GM12878 (cell line): ENCODE results near the gene COQ8B. TPM values are rescaled to one million over a fixed set of nuclear protein-coding genes. Genes with fewer than 3 reads are reported as not detected.

Experiments
- ATAC-seq: fragments of 200-7000 bp; cut with Tn5 transposase; 3 replicates; pipeline ENCODE4 v1.9.1; 2020; ENCODE audit warnings: mild to moderate bottlenecking, moderate library complexity
- BruUV-seq: library from RNA; stranded (reverse); fragments of 400-500 nt; replicated peaks from 2 replicates; lab custom pipeline; 2021; lab: Mats Ljungman, UMichigan
- CTCF ChIA-PET: fragments of 300-600 bp; sonication (Branson Sonifier 250); formaldehyde crosslinking; extraction: SDS; loops from one replicate; lab custom pipeline; 2021; ENCODE audit warnings: inconsistent platforms; lab: Yijun Ruan, JAX
- POLR2A ChIA-PET: fragments of 350-600 bp; formaldehyde crosslinking; extraction: SDS; loops from one replicate; lab custom pipeline; 2021; ENCODE audit warnings: inconsistent platforms; lab: Charles Lee
- RAD21 ChIA-PET: fragments of 300-600 bp; sonication (Branson Sonifier 250); formaldehyde crosslinking; loops from one replicate; lab custom pipeline; 2023; ENCODE audit warnings: antibody characterized with exemption; ENCODE audit not compliant: unreplicated experiment; lab: Charles Lee
- SMC1A ChIA-PET: fragments of 300-600 bp; sonication (Branson Sonifier 250); formaldehyde crosslinking; loops from one replicate; lab custom pipeline; 2023; ENCODE audit not compliant: unreplicated experiment, uncharacterized antibody; lab: Charles Lee
- DNase-seq: peaks from one replicate; pipeline ENCODE4 v3.0.0-alpha.2; 2011; ENCODE audit warnings: low read depth, low spot score
- FAIRE-seq: peaks from 3 replicates; lab custom pipeline; 2011; peaks lifted over from hg19 to GRCh38; lab: Jason Lieb, UNC
- H2AFZ ChIP-seq: 2 replicates; pipeline ENCODE4 v1.6.0; 2011; ENCODE audit warnings: low read depth, low read length, control low read depth; ENCODE audit not compliant: control insufficient read depth
- H3K27ac ChIP-seq: 2 replicates; pipeline ENCODE4 v1.5.1; 2011; ENCODE audit warnings: control low read depth; ENCODE audit not compliant: control insufficient read depth, insufficient read depth
- H3K27me3 ChIP-seq, 2 experiments: replicated peaks in 1 of 2; 2 replicates each; pipeline versions ENCODE4 v1.6.0 to v1.6.1; 2011; ENCODE audit warnings: low read length in 1 of 2; ENCODE audit not compliant: control insufficient read depth in 2 of 2, insufficient read depth in 2 of 2
- H3K36me3 ChIP-seq, 2 experiments: 2 replicates each; pipeline ENCODE4 v1.5.1; 2011; ENCODE audit warnings: low read length in 1 of 2; ENCODE audit not compliant: control insufficient read depth in 2 of 2, insufficient read depth in 2 of 2
- H3K4me1 ChIP-seq: 2 replicates; pipeline ENCODE4 v1.6.1; 2011; ENCODE audit warnings: mild to moderate bottlenecking, low read length, moderate library complexity, mixed read lengths; ENCODE audit not compliant: control insufficient read depth, insufficient read depth
- H3K4me2 ChIP-seq: 2 replicates; pipeline ENCODE4 v1.6.0; 2011; ENCODE audit warnings: control low read depth; ENCODE audit not compliant: control insufficient read depth, insufficient read depth
- H3K4me3 ChIP-seq: fragments of 200-600 bp; sonication (generic); 2 replicates; pipeline ENCODE4 v1.5.1; 2016
- H3K79me2 ChIP-seq: 2 replicates; pipeline ENCODE4 v1.6.0; 2011; ENCODE audit warnings: low read length; ENCODE audit not compliant: control insufficient read depth, insufficient read depth
- H3K9ac ChIP-seq: 2 replicates; pipeline ENCODE4 v1.8.0; 2011; ENCODE audit warnings: low read length, control low read depth, mixed read lengths; ENCODE audit not compliant: control insufficient read depth, insufficient read depth
- H3K9me3 ChIP-seq: replicated peaks from 3 replicates; pipeline ENCODE4 v1.5.1; 2011; ENCODE audit warnings: mild to moderate bottlenecking, low read length; ENCODE audit not compliant: control insufficient read depth, insufficient read depth
- H4K20me1 ChIP-seq: 2 replicates; pipeline ENCODE4 v1.6.0; 2011; ENCODE audit not compliant: control insufficient read depth, insufficient read depth
- BCL3 ChIP-seq: IDR thresholded peaks from 2 replicates; pipeline ENCODE4 v1.6.1; 2011; ENCODE audit warnings: borderline replicate concordance, low read depth, mild to moderate bottlenecking, moderate library complexity, low read length; ENCODE audit not compliant: insufficient read depth, poor library complexity, severe bottlenecking
- CBX5 ChIP-seq: sonication (generic); IDR thresholded peaks from 2 replicates; pipeline ENCODE4 v1.6.1; 2016; ENCODE audit warnings: low read depth, moderate library complexity, mild to moderate bottlenecking, inconsistent platforms
- CREM ChIP-seq: IDR thresholded peaks from 2 replicates; pipeline ENCODE4 v1.6.1; 2014; ENCODE audit warnings: antibody characterized with exemption, low read depth
- HDGF ChIP-seq: fragments of 450-650 bp; IDR thresholded peaks from 2 replicates; pipeline ENCODE4 v1.6.1; 2016; ENCODE audit warnings: antibody characterized with exemption
- IRF4 ChIP-seq: IDR thresholded peaks from 2 replicates; pipeline ENCODE4 v1.6.1; 2011; ENCODE audit warnings: low read depth, low read length
- MTA2 ChIP-seq: fragments of 450-650 bp; IDR thresholded peaks from 2 replicates; pipeline ENCODE4 v1.6.1; 2016; ENCODE audit warnings: low read depth, mild to moderate bottlenecking, moderate library complexity
- MYB ChIP-seq: fragments of 150-350 bp; IDR thresholded peaks from 2 replicates; pipeline ENCODE4 v1.6.1; 2014; ENCODE audit warnings: mild to moderate bottlenecking, low read depth, low read length, borderline replicate concordance
- NBN ChIP-seq: fragments of 450-650 bp; IDR thresholded peaks from 2 replicates; pipeline ENCODE4 v1.6.1; 2016
- RCOR1 ChIP-seq: conservative IDR thresholded peaks from 2 replicates; pipeline ENCODE4 v1.6.1; 2012; ENCODE audit warnings: low read depth, low read length, improper control_type of control experiment
- SMARCA5 ChIP-seq: fragments of 450-650 bp; IDR thresholded peaks from 2 replicates; pipeline ENCODE4 v1.6.1; 2017; ENCODE audit warnings: mild to moderate bottlenecking
- YBX1 ChIP-seq: fragments of 450-650 bp; IDR thresholded peaks from 2 replicates; pipeline ENCODE4 v1.6.1; 2016; ENCODE audit warnings: antibody characterized with exemption
- YY1 ChIP-seq: IDR thresholded peaks from 2 replicates; pipeline ENCODE4 v1.6.1; 2011; ENCODE audit warnings: low read depth, mild to moderate bottlenecking, low read length
- ZSCAN29 ChIP-seq: fragments of 450-650 bp; IDR thresholded peaks from 2 replicates; pipeline ENCODE4 v1.6.1; 2017; ENCODE audit warnings: mild to moderate bottlenecking, moderate library complexity
- WGBS: methylation state at CpG from one replicate; pipeline ENCODE4 v1.1.6; 2016; ENCODE audit warnings: low lambda C conversion rate; ENCODE audit not compliant: insufficient replicate concordance, insufficient coverage; ENCODE audit errors: missing lambda C conversion rate; 5-methylcytosine and 5-hydroxymethylcytosine counted together
- in situ Hi-C: fragments of 300-500 bp; cut with MboI; formaldehyde crosslinking; loops from 9 replicates; pipeline ENCODE4 v1.14.3; 2018; ENCODE audit warnings: mixed read lengths
- intact Hi-C: fragments of 100-400 bp; cut with micrococcal nuclease; formaldehyde crosslinking; loops from one replicate; pipeline ENCODE4 v1.14.2; 2022; ENCODE audit not compliant: unreplicated experiment
- polyA plus RNA-seq, 11 experiments: library from polyadenylated mRNA; depleted of rRNA in 4 of 11; unstranded in 6 of 11; stranded (reverse) in 5 of 11; fragments of >200 nt; fragmentation: Nextera tagmentation in 4 of 11; fragmentation: Illumina TruSeq in 1 of 11; extraction: Ambion mirVana in 4 of 11; extraction: Trizol in 1 of 11; gene quantifications; 1 replicate in 1 of 11; 2 replicates in 10 of 11; pipeline versions ENCODE4 v1.2.1 to v1.2.3, GENCODE V29; 2011 to 2016; ENCODE audit warnings: inconsistent platforms in 2 of 11, missing spikeins in 2 of 11, low read depth in 1 of 11
- total RNA-seq, 4 experiments: library from RNA; depleted of rRNA in 3 of 4; stranded (reverse); fragments of >200 nt in 3 of 4; fragmentation: Illumina TruSeq in 1 of 4; extraction: Trizol in 1 of 4; gene quantifications; 2 replicates each; pipeline versions ENCODE4 v1.2.1 to v1.2.3, GENCODE V29; 2013 to 2021
- TF ChIP-seq, protein P1 (sequence below): fragments of 450-650 bp; IDR thresholded peaks from 2 replicates; pipeline ENCODE4 v1.6.1; 2017; ENCODE audit warnings: mild to moderate bottlenecking, moderate library complexity
- TF ChIP-seq, protein P2 (sequence below), 3 experiments: IDR thresholded peaks in 2 of 3; conservative IDR thresholded peaks in 1 of 3; 2 replicates each; pipeline ENCODE4 v1.5.1; 2011; ENCODE audit warnings: low read depth in 3 of 3, low read length in 3 of 3, mild to moderate bottlenecking in 3 of 3, control low read depth in 2 of 3, moderate library complexity in 2 of 3, inconsistent platforms in 1 of 3, mixed read lengths in 1 of 3; ENCODE audit not compliant: control insufficient read depth in 2 of 3, insufficient read depth in 1 of 3; ENCODE audit errors: extremely low read depth in 1 of 3

Gene COQ8B
- total and polyA plus RNA-seq, 10 of the 15 experiments (the other 5 are each of a cell fraction or from before 2014, with no cell fraction given): 0.39 to 37.1 (median 16.8) TPM

DNA sequence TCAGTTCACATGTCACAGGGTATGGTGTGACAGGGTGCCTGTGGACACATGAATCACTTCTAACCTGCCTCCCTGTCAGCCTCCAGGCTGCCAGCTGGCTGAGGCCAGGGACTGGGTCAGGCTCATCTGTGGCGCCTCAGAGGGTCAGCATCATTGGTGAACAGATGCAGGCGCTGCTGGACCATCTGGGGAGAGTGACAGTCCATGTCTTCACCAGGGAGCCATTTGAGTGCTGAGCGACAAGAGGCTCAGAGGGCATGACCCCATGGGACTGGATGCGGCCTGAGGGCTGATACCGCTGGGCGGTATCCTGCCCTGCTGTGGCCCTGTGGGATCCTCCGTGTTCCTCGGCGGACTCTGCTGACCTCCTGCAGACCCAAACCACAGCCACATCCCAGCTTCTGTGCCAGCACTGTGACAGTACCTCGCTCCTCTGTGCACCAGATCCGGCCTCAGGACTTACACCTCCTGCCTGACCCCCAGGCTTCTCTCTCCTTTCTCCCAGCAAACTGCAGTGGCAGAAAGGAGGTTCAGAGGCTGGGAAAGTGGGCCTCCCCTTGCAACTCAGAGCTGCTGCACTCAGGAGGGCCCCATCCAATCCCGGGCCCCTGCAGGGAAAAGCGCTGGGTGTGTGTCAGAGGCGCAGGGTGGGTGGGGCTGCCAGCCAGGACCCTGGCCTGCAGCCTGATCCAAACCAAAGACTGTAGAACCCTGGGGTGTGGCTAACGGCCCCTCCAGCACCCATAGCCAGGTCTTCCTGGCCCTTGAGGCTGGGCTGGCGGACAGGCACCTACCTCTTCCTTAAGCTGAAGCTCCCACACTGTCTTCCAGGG, 23.4 kb upstream of the COQ8B start (continued):
- TF ChIP-seq CREM (no peak), MYB (no peak), ZSCAN29 (no peak), IRF4 (no peak), NBN (no peak), HDGF (no peak), CBX5 (no peak), YBX1 (no peak), RCOR1 (no peak)
- TF ChIP-seq, all 136 proteins: peak for 0

- intact Hi-C loops: no loop called here
- CTCF ChIA-PET: no interaction called here
- POLR2A ChIA-PET: no interaction called here
- TF ChIP-seq MYB (no peak), BCL3 (no peak), YY1 (no peak), SMARCA5 (no peak), MTA2 (no peak)
- TF ChIP-seq, protein P1, sequence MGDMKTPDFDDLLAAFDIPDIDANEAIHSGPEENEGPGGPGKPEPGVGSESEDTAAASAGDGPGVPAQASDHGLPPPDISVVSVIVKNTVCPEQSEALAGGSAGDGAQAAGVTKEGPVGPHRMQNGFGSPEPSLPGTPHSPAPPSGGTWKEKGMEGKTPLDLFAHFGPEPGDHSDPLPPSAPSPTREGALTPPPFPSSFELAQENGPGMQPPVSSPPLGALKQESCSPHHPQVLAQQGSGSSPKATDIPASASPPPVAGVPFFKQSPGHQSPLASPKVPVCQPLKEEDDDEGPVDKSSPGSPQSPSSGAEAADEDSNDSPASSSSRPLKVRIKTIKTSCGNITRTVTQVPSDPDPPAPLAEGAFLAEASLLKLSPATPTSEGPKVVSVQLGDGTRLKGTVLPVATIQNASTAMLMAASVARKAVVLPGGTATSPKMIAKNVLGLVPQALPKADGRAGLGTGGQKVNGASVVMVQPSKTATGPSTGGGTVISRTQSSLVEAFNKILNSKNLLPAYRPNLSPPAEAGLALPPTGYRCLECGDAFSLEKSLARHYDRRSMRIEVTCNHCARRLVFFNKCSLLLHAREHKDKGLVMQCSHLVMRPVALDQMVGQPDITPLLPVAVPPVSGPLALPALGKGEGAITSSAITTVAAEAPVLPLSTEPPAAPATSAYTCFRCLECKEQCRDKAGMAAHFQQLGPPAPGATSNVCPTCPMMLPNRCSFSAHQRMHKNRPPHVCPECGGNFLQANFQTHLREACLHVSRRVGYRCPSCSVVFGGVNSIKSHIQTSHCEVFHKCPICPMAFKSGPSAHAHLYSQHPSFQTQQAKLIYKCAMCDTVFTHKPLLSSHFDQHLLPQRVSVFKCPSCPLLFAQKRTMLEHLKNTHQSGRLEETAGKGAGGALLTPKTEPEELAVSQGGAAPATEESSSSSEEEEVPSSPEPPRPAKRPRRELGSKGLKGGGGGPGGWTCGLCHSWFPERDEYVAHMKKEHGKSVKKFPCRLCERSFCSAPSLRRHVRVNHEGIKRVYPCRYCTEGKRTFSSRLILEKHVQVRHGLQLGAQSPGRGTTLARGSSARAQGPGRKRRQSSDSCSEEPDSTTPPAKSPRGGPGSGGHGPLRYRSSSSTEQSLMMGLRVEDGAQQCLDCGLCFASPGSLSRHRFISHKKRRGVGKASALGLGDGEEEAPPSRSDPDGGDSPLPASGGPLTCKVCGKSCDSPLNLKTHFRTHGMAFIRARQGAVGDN: no peak
- TF ChIP-seq, protein P2, sequence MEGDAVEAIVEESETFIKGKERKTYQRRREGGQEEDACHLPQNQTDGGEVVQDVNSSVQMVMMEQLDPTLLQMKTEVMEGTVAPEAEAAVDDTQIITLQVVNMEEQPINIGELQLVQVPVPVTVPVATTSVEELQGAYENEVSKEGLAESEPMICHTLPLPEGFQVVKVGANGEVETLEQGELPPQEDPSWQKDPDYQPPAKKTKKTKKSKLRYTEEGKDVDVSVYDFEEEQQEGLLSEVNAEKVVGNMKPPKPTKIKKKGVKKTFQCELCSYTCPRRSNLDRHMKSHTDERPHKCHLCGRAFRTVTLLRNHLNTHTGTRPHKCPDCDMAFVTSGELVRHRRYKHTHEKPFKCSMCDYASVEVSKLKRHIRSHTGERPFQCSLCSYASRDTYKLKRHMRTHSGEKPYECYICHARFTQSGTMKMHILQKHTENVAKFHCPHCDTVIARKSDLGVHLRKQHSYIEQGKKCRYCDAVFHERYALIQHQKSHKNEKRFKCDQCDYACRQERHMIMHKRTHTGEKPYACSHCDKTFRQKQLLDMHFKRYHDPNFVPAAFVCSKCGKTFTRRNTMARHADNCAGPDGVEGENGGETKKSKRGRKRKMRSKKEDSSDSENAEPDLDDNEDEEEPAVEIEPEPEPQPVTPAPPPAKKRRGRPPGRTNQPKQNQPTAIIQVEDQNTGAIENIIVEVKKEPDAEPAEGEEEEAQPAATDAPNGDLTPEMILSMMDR (IDR thresholded peaks at IDR 0.05 in 2 of 3, conservative IDR thresholded peaks at IDR 0.05 in 1 of 3; ENCODE audit: control insufficient read depth in 2 of 3, extremely low read depth in 1 of 3, insufficient read depth in 1 of 3, low read depth in 3 of 3, low read length in 3 of 3): no peak
Observed at GRCh38 chr19:40739030-40739839, 22.5 kb upstream of the COQ8B start.

More at GRCh38 chr19:40739030-40739839, 22.5 kb upstream of the COQ8B start:
- no peaks in the 10 kb centered on the region for H4K20me1 ChIP-seq
- H3K27ac ChIP-seq: no peak overlapping the region
- FAIRE-seq (no peak), ATAC-seq (no peak), DNase-seq (no peak)
- H3K4me3 ChIP-seq: no peak overlapping the region
- no peaks in the 10 kb centered on the region for H3K4me1 ChIP-seq
- peaks cover 0 to 1% of the 10 kb centered on the region in 2 experiments; a peak in 3 of 4 replicates for H3K36me3 ChIP-seq
- H3K27me3 ChIP-seq: no peaks in the 10 kb centered on the region
- ChIA-PET RAD21 (no interaction called here), SMC1A (interaction anchor here (0.6 kb wide), 1 partner anchor 81 kb away, joined by 3 read pairs; no protein-coding TSS in a partner anchor)
- H3K4me2 ChIP-seq: no peak overlapping the region
- WGBS: 78% methylated on average over 22 of the region's 22 CpGs
- H3K79me2 ChIP-seq: no peaks in the 10 kb centered on the region
- no TSS peak for BruUV-seq
- H3K9ac ChIP-seq: no peak overlapping the region
- H2AFZ ChIP-seq: no peak overlapping the region
- H3K9me3 ChIP-seq: no peaks in the 10 kb centered on the region
- in situ Hi-C loops: no loop called here
